Muscle of back (tissue), 11 donors: ENCODE results near the gene RPTOR. TPM values are rescaled to one million over a fixed set of nuclear protein-coding genes. Genes with fewer than 3 reads are reported as not detected.
"Not testable (repeated sequence)": the region's sequence is repeated elsewhere in the genome, so short reads cannot be mapped to it uniquely, and the experiment has no call there.

Experiments used
- DNase-seq, 3 donors: peaks; one replicate each; pipeline versions ENCODE4 v3.0.0 to v3.0.0-alpha.2; 2013
- polyA plus RNA-seq, 10 donors: library from polyadenylated mRNA; unstranded; fragments of 120-200 nt; gene quantifications; one replicate each; pipeline ENCODE4 v1.2.1, GENCODE V29; 2013; ENCODE audit not compliant: insufficient read length in 10 of 10

Gene RPTOR
- polyA plus RNA-seq, 10 donors = 18.8 to 24.3 (median 21.2) TPM

GRCh38 chr17:80611816-80612215 is 67.2 kb downstream of the RPTOR start:
- no peak for DNase-seq

- DNase-seq = no peak
Measured at GRCh38 chr17:80612997-80613731, 68.5 kb downstream of the RPTOR start.

GRCh38 chr17:80613732-80614071 is 69.1 kb downstream of the RPTOR start:
- no peak for DNase-seq

- DNase-seq = no peak
Measured at GRCh38 chr17:80614332-80615047, 69.9 kb downstream of the RPTOR start.

- DNase-seq = no peak
Measured at GRCh38 chr17:80615376-80615775, 70.7 kb downstream of the RPTOR start.

- DNase-seq = no peak
Measured at GRCh38 chr17:80616705-80617104, 72.1 kb downstream of the RPTOR start.

- no peak for DNase-seq
Measured at GRCh38 chr17:80618304-80618703, 73.7 kb downstream of the RPTOR start.

- no peak for DNase-seq
Measured at GRCh38 chr17:80619535-80620235, 75.0 kb downstream of the RPTOR start.

- no peak for DNase-seq
Measured at GRCh38 chr17:80621335-80621996, 76.8 kb downstream of the RPTOR start.

GRCh38 chr17:80621997-80622357 is 77.3 kb downstream of the RPTOR start:
- no peak for DNase-seq

GRCh38 chr17:80624864-80625263 is 80.2 kb downstream of the RPTOR start:
- no peak for DNase-seq

GRCh38 chr17:80625627-80626026 is 81.0 kb downstream of the RPTOR start:
- DNase-seq = no peak

GRCh38 chr17:80628881-80629280 is 84.2 kb downstream of the RPTOR start:
- not testable (repeated sequence) for DNase-seq

- no peak for DNase-seq
Measured at GRCh38 chr17:80629298-80630028, 84.8 kb downstream of the RPTOR start.

GRCh38 chr17:80630560-80631120 is 86.0 kb downstream of the RPTOR start:
- no peak for DNase-seq

GRCh38 chr17:80631142-80632045 is 86.8 kb downstream of the RPTOR start:
- no peak for DNase-seq

GRCh38 chr17:80632046-80632581 is 87.5 kb downstream of the RPTOR start:
- peak in 1 of 3 donors; percentile 23 for DNase-seq

- DNase-seq = no peak
Measured at GRCh38 chr17:80633207-80633606, 88.6 kb downstream of the RPTOR start.

- no peak for DNase-seq
Measured at GRCh38 chr17:80633994-80634566, 89.4 kb downstream of the RPTOR start.
